ENCODE results near the gene CPLX4.

GRCh38 chr18:59328683-59329082 is 10.2 kb upstream of the CPLX4 start:
- TF ChIP-seq, protein P1, sequence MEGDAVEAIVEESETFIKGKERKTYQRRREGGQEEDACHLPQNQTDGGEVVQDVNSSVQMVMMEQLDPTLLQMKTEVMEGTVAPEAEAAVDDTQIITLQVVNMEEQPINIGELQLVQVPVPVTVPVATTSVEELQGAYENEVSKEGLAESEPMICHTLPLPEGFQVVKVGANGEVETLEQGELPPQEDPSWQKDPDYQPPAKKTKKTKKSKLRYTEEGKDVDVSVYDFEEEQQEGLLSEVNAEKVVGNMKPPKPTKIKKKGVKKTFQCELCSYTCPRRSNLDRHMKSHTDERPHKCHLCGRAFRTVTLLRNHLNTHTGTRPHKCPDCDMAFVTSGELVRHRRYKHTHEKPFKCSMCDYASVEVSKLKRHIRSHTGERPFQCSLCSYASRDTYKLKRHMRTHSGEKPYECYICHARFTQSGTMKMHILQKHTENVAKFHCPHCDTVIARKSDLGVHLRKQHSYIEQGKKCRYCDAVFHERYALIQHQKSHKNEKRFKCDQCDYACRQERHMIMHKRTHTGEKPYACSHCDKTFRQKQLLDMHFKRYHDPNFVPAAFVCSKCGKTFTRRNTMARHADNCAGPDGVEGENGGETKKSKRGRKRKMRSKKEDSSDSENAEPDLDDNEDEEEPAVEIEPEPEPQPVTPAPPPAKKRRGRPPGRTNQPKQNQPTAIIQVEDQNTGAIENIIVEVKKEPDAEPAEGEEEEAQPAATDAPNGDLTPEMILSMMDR (optimal IDR thresholded peaks at IDR 0.05 in 1 of 3, IDR thresholded peaks at IDR 0.05 in 1 of 3, conservative IDR thresholded peaks at IDR 0.05 in 1 of 3; ENCODE audit: extremely low read depth in 1 of 3, insufficient read depth in 2 of 3, low read length in 3 of 3) = no peak
- no peak for TF ChIP-seq EZH2 (IDR thresholded peaks at IDR 0.05; ENCODE audit: low read length)

All from keratinocyte (primary cell).